ENCODE data around the gene THRA.
A peak's percentile ranks its signal among the peaks of the same experiment; 100 is the strongest.

The THRA gene

GRCh38 chr17:40087903-40088718, 25.3 kb downstream of the THRA start:
- no peak for DNase-seq
- Mint-ChIP-seq H3K27me3 (ENCODE audit: low read depth, poor library complexity) (no peaks in the 10 kb centered on the region), H3K4me1 (peaks cover 53% of the 10 kb centered on the region), H3K4me3 (peak overlapping the region; percentile 55), H3K9me3 (no peaks in the 10 kb centered on the region), H3K36me3 (ENCODE audit: low read depth) (peaks cover 28% of the 10 kb centered on the region), H3K27ac (peak overlapping the region; percentile 90)
- TF ChIP-seq CTCF (IDR thresholded peaks at IDR 0.05), result no peak

GRCh38 chr17:40089077-40089895, 26.5 kb downstream of the THRA start:
- peaks cover 64% of the 10 kb centered on the region for H3K4me1 Mint-ChIP-seq
- TF ChIP-seq CTCF (IDR thresholded peaks at IDR 0.05), result no peak
- H3K27ac Mint-ChIP-seq, result peak overlapping the region; percentile 97
- no peak for DNase-seq
- H3K9me3 Mint-ChIP-seq, result no peaks in the 10 kb centered on the region
- H3K27me3 Mint-ChIP-seq (ENCODE audit: low read depth, poor library complexity), result no peaks in the 10 kb centered on the region
- peak overlapping the region; percentile 69 for H3K4me3 Mint-ChIP-seq
- peaks cover 35% of the 10 kb centered on the region for H3K36me3 Mint-ChIP-seq (ENCODE audit: low read depth)

DNA sequence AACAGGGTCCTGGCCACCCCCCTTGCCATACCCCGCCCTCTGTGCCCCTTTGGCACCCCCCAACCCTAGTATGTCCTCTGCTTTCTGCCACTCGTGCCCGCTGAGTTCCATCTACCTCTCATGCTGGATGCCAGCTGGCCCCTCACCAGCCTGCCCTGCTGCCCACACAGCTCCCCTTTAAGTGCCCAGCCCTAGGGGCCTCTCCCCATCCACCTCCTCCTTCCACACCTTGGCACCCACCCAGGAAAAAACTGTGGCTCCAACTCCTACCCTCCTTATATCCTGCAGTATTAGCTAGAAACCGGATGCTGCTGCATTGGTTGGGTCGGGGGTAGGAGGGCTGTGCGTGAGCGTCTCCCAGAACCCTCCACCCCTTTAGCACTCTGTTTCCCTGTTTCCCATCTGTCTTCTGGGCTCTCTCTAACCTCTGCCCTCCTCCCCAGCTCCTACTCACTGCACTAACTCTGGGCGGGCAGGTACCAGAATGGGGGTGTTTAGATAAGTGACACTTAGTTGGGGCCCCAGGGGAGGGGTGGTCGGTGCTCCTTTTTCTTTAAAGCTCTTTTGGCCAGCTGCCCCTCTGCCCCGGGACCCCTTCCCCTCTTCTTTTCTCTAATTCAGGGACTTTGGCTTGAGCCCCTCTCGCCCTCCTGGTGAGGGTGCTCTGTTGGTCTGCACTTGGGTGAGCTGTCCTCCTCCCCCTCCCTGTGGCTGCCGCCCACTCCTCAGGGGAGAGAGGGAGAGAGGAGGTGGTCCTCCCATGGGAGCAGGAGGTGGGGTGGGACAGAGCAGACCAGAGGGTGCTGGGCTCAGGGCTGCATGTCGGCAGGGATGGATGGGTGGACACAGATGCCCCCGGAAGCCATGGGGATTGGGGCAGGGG, 27.7 kb downstream of the THRA start:
- Mint-ChIP-seq H3K27me3 (ENCODE audit: low read depth, poor library complexity) (no peaks in the 10 kb centered on the region), H3K27ac (no peak overlapping the region), H3K4me1 (peaks cover 69% of the 10 kb centered on the region), H3K4me3 (peak overlapping the region; percentile 63), H3K9me3 (no peaks in the 10 kb centered on the region), H3K36me3 (ENCODE audit: low read depth) (peaks cover 30% of the 10 kb centered on the region)
- TF ChIP-seq CTCF (IDR thresholded peaks at IDR 0.05), result no peak
- no peak for DNase-seq

GRCh38 chr17:40091691-40092397, 29.1 kb downstream of the THRA start:
- H3K4me1 Mint-ChIP-seq, result peaks cover 76% of the 10 kb centered on the region
- TF ChIP-seq CTCF (IDR thresholded peaks at IDR 0.05), result no peak
- peaks cover 37% of the 10 kb centered on the region for H3K36me3 Mint-ChIP-seq (ENCODE audit: low read depth)
- DNase-seq, result no peak
- H3K4me3 Mint-ChIP-seq, result no peak overlapping the region
- H3K27ac Mint-ChIP-seq, result no peak overlapping the region
- H3K9me3 Mint-ChIP-seq, result no peaks in the 10 kb centered on the region
- no peaks in the 10 kb centered on the region for H3K27me3 Mint-ChIP-seq (ENCODE audit: low read depth, poor library complexity)

DNA sequence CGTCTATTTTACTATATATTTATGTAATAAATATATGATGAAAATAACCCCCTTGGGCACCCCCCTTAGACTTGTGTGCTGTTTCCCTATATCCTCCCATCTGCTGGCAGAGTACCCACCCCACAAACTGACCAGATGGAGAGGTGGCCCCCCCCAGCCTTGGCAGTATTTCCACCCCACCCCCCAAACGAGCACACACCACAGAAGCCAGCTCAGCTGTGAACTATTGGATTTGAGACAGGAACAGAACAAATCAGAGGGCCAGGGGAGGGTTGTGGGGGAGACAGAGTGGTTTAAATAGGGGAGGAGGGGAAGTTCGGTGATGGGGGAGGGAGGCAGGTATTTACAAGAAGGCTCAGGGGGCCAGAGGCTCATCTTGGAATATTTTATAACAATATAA, 29.8 kb downstream of the THRA start:
- H3K36me3 Mint-ChIP-seq (ENCODE audit: low read depth), result peaks cover 33% of the 10 kb centered on the region

More for the DNA sequence above, 29.8 kb downstream of the THRA start:
- no peak for TF ChIP-seq CTCF (IDR thresholded peaks at IDR 0.05)
- H3K4me1 Mint-ChIP-seq, result peaks cover 83% of the 10 kb centered on the region
- H3K27ac Mint-ChIP-seq, result peak overlapping the region; percentile 59
- H3K4me3 Mint-ChIP-seq, result no peak overlapping the region
- no peaks in the 10 kb centered on the region for H3K9me3 Mint-ChIP-seq
- H3K27me3 Mint-ChIP-seq (ENCODE audit: low read depth, poor library complexity), result no peaks in the 10 kb centered on the region
- DNase-seq, result no peak

Measured in nephron progenitor cell (in vitro differentiated cells).